HTR-8/SVneo (cell line): ENCODE measurements around the gene PPFIA3.
A peak's percentile ranks its signal among the peaks of the same experiment; 100 is the strongest.

Source experiments
- DNase-seq: peaks from one replicate; pipeline ENCODE4 v3.0.0; 2011; ENCODE audit warnings: low spot score, mixed read lengths; ENCODE audit not compliant: insufficient read length
- FAIRE-seq: peaks from 2 replicates; lab custom pipeline; 2011; peaks lifted over from hg19 to GRCh38; lab: Jason Lieb, UNC

Gene PPFIA3

DNA sequence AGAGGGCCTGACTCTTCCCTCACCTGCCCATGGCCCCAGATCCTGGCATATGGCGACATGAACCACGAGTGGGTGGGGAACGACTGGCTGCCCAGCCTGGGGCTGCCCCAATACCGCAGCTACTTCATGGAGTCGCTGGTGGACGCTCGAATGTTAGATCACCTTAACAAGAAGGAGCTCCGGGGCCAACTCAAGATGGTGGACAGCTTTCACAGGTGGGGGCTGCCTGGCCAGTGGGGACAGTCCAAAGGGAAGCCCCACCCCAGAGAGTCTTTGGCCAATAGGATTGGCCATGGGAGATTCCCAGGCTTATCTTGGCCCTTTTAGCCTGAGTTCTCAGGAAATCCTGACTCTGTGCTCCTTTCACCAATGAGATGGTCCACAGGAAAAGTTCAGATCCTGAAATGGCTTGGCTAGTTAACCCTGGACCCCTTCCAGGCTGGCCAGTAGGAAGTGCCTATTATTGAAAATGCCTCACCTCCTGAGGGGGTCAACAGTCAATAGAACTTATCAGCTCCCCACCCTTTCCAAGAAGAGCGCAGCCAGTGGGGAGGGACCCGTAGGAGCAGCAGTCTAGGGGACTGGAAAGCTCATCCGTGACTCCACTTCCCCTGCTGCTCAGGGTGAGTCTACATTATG lies 28.8 kb downstream of the PPFIA3 start:
- no peak for FAIRE-seq
- no peak for DNase-seq

- no peak for FAIRE-seq
Measured at GRCh38 chr19:49148784-49149651, 29.7 kb downstream of the PPFIA3 start.

GRCh38 chr19:49149652-49150105 lies 30.3 kb downstream of the PPFIA3 start:
- peak; percentile 66 for DNase-seq
- no peak for FAIRE-seq

More at GRCh38 chr19:49148784-49149651, 29.7 kb downstream of the PPFIA3 start:
- peak; percentile 96 for DNase-seq

- FAIRE-seq (peak; percentile 51), DNase-seq (peak; percentile 77)
Measured at GRCh38 chr19:49150106-49150943, 31.0 kb downstream of the PPFIA3 start.

DNA sequence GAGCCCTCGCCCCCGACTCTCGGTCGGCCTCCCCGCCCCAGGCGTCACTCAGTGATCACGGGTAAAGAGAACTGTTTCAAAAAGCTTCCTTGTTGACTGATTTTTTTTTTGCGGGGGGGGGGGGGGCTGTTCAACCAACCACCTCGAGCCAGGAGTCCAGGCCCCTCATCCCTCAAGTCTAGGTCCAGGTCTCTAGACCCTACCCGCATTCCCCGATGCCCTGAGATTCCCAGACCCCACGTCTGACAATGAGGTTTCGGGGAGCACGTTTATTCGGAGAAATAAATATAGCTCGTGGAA lies 31.6 kb downstream of the PPFIA3 start:
- DNase-seq (no peak), FAIRE-seq (no peak)

DNA sequence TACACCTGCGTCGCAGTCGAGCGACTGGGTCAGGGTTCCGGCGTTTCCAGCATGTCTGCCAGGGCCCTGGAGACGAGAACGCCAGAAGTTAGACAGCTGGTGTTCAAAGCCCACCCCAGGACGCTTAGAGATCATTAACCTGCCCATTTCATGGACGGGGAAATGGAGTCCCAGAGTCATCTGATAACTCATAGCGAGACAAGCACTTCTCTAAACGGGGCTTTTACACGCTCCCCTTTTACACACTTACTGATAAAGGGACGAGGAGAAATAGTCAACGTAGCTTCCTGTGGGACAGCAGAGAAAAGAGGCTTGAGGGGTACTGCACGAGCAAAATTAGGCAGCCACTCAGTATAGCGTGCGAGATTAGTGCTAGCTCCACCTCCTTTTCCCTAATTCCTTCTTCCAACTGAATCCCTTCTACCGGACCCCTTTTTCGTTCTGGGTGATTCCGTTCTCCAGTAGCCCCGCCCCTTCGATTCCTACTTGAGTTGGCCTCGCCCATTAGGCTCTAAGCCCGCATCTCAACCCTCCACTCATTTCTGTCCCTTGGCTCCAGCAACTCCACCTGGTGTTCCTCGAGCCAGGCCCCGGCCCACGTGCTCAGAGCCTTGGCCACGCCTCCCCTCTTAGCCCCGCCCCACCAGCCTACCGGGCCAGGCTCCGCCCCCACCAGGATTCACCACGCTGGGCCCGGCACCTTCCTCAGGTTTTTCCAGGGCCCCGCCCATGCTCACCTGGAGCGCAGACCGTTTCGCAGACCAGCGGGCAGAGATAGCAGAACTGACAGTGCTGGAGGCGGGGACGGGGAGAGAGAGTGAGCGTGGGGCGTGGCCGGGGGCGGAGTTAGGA lies 32.1 kb downstream of the PPFIA3 start:
- FAIRE-seq: no peak

GRCh38 chr19:49152119-49152550 lies 32.8 kb downstream of the PPFIA3 start:
- FAIRE-seq (no peak), DNase-seq (no peak)

More for the DNA sequence above, 32.1 kb downstream of the PPFIA3 start:
- no peak for DNase-seq

- no peak for FAIRE-seq
Measured at GRCh38 chr19:49153167-49153809, 33.9 kb downstream of the PPFIA3 start.

DNA sequence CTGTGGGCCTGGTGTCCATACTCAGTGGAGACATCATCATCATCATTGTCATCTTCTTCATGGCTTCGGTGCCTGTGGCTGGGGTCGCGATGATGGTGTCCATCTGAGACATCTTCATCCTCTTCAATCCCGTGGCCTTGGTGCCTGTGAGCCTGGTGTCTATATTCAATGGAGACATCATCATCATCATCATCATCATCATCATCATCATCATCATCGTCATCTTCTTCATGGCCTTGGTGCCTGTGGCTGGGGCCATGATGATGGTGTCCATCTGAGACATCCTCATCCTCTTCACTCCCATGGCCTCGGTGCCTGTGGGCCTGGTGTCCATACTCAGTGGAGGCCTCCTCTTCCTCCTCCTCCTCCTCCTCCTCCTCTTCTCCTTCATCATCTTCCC lies 34.9 kb downstream of the PPFIA3 start:
- DNase-seq: no peak
- peak; percentile 44 for FAIRE-seq

More at GRCh38 chr19:49153167-49153809, 33.9 kb downstream of the PPFIA3 start:
- DNase-seq: no peak

GRCh38 chr19:49155005-49155819 lies 35.9 kb downstream of the PPFIA3 start, which contains the start of gene HRC:
Gene HRC, minus strand, starts transcription at chr19:49155396. Its CDS starts 159 bp downstream, at chr19:49155237.
- FAIRE-seq: no peak

GRCh38 chr19:49155820-49156346 lies 36.5 kb downstream of the PPFIA3 start:
- FAIRE-seq (no peak), DNase-seq (no peak)

More at GRCh38 chr19:49155005-49155819, 35.9 kb downstream of the PPFIA3 start, which contains the start of gene HRC:
- DNase-seq: no peak

DNA sequence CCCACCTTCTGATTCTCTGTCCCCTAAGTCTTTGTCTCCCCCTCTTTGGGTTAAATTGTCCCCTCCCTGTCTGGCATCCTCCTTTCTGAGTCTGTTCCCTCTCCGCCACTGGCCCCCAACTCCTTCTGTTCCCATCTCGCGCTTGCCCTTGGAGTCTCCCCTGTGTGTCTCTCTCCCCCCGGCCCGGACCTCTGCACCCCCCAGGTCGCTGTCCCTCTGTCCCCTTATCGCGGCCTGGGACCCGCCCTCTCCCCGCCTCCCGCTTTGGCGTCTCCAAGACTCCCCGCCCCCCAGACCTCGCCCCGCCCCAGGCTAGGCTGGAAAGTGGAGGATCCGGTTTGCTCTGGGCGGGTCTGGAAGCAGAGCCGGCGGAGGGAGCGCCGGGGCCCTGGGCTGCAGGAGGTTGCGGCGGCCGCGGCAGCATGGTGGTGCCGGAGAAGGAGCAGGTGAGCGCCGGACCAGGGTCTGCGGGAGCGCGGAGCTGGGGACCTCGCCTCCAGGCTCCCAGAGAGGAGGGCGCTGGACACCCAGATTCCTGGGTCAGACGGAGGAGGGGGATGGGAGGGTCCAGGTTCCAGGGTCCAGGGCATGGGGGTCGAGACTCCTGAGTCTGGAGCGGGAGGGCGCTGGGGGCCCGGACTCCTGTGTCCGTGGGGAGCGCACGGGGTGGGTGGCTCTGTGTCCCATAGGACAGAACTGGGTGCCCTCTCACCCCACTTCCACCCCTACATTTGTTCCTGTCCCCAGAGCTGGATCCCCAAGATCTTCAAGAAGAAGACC lies 38.3 kb downstream of the PPFIA3 start, which contains the start of gene TRPM4:
TRPM4 (plus strand) TSS at position 348 of the 780 bp plus-strand sequence; CDS start at position 423, 75 bp downstream.
- peak; percentile 82 for DNase-seq
- FAIRE-seq: peak; percentile 77

GRCh38 chr19:49160450-49161189 lies 41.3 kb downstream of the PPFIA3 start:
- FAIRE-seq: no peak
- no peak for DNase-seq

DNA sequence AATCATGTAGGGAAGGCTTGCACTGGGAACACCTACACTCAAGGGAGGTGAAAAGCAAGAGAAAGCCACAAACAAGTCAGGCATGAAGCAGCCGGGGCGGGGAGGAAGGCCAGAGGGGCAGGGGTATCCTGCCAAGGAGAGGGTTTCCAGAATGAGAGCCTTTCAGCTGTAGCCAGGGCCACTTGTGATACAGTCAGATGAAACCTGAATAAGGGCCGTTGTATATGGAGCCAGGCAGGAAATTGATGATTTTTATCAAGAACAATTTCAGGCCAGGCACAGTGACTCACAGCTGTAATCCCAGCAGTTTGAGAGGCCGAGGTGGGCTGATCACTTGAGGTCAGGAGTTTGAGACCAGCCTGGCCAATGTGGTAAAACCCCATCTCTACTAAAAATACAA lies 42.6 kb downstream of the PPFIA3 start:
- FAIRE-seq: no peak
- DNase-seq: no peak

- DNase-seq (no peak), FAIRE-seq (no peak)
Measured at GRCh38 chr19:49165111-49165750, 45.9 kb downstream of the PPFIA3 start.

- DNase-seq: no peak
- no peak for FAIRE-seq
Measured at GRCh38 chr19:49165865-49166301, 46.5 kb downstream of the PPFIA3 start.
